NCI-H82 treated with DMSO at 0.1 percent for 48 hours (cell line): Measurements from ENCODE around the gene SH3BP2.
A peak's percentile ranks its signal among the peaks of the same experiment; 100 is the strongest.
"Not testable (repeated sequence)": the region's sequence is repeated elsewhere in the genome, so short reads cannot be mapped to it uniquely, and the experiment has no call there.

Experiments used
- DNase-seq: peaks from one replicate; lab custom pipeline; 2025; ENCODE audit not compliant: unreplicated experiment; lab: John Stamatoyannopoulos, UW

Gene SH3BP2

DNA sequence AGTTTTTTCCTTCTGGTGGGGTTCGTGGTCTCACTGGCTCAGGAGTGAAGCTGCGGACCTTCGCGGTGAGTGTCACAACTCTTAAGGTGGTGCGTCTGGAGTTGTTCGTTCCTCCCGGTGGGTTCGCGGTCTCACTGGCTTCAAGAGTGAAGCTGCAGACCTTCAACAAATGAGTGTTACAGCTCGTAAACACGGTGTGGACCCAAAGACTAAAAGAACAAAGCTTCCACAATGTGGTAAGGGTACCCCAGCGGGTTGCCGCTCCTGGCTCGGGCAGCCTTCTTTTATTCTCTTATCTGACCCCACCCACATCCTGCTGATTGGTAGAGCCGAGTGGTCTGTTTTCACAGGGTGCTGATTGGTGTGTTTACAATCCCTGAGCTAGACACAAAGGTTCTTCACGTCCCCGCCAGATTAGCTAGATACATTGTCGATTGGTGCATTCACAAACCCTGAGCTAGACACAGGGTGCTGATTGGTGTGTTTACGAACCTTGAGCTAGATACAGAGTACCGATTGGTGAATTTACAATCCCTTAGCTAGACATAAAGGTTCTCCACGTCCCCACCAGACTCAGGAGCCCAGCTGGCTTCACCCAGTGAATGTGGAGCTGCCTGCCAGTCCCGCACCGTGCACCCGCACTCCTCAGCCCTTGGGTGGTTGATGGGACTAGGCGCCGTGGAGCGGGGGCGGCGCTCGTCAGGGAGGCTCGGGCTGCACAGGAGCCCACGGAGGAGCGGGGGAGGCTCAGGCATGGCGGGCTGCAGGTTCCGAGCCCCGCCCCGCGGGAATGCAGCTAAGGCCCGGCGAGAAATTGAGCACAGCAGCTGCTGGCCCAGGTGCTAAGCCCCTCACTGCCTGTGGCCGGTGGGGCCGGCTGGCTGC is 30.2 kb upstream of the SH3BP2 start:
- not testable (repeated sequence) for DNase-seq

DNA sequence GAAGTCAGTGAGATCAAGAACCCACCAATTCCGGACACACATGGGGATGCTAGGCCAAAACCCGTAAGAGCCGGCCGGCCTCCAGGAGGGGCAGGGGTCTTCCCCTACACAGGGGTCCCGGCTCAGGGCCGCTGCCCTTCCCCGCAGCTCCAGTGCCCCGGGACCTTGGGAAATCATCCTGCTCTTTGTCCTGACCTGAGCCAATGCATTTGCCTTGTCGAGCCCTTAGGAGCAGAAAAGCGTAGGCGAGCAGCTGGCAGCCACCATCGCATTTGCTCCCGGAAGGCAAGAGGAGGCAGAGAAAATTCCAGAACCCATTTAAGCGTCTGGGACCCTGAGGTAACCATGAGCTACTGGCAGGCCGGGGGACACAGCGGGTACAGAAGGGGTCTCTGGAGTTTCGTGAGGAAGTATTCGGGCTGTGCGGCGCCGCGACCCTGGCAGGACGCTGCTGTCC is 29.3 kb upstream of the SH3BP2 start:
- no peak for DNase-seq

DNA sequence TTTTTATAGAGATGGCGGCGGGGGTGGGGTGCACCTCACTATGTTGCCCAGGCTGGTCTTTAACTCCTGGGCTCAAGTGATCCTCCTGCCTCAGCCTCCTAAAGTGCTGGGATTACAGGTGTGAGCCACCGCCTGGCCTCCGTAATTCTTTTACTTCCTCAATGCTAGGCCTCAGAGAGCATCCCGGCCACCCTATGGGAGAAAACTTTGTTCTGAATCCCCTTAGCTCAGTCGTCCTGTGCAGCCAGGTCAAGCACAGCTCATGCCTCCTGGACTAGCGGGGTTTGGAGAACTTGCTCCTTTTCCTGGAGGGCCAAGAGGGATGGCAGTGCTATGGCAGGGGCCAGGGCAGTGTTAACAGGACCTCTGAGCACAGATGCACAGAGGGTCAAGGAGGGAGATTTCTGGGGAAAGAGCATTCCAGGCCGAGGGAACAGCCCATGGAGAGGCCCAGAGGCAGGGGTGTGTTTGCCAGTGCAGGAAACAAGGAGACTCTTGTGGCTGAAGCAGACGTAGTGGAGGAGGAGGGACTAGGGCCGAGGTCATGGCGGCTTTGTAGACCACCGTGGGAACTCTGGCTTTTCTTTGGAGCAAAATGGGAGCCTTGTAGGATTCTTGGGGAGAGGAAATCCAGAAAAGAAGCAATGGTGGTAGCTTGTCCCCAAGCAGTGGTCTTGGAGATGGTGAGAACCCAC is 26.9 kb upstream of the SH3BP2 start:
- DNase-seq: no peak

- no peak for DNase-seq
Observed at GRCh38 chr4:2767046-2767704, 25.7 kb upstream of the SH3BP2 start.

DNA sequence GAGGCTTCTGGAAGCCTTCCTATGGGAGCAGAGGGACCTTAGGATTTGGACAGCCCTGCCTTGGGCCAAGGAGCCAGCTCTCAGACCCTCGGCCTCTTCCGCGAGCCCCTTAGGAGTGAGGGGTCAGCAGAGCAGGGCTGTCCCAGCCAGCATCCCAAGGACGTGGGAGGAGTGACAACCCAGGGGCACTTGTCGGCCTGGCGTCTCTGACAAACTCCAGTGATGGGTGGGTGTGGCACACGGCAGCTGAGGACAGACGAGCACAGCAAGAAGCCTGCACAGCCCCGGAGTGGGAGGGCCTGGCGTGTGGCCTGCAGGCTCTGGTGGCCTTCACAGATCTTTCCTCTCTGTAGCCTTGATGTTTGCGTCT is 25.2 kb upstream of the SH3BP2 start:
- DNase-seq: no peak

GRCh38 chr4:2768124-2768523 is 24.8 kb upstream of the SH3BP2 start:
- DNase-seq: no peak

DNA sequence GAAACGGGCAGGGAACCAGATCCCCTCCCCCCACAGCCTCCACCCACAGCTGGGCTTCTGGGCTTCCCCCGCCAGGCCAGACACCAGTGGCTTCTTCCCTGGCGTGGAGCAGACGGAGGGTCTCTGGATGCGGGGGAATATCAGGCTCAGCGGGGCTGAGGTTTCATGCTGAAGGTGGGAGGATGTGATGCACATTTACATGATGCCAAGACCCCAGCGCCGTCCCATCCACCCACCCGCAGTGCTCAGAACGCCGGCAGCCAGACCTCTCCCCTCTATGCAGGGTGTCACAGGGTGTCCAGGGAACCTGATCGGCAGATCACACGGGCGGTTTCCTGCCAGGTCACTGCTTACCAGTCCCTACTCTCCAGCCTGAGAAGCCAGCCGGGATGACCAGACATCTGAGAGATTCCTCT is 24.0 kb upstream of the SH3BP2 start:
- no peak for DNase-seq

DNA sequence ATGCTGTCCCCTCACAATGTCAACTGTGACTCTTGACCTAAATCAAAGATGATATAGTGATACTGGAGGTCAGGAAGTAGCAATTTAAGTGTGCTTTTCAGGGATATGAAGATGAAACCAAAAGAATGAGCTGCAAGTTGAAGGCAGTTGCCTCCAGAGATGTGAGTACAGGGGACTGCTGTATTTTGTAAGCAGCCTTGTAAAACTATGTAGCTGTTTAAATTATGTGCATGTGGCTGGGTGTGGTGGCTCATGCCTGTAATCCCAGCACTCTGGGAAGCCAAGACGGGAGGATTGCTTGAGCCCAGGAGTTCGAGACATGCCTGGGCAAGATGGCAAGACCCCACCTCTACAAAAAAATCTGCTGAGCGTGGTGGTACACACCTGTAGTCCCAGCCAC is 21.6 kb upstream of the SH3BP2 start:
- DNase-seq: no peak

- not testable (repeated sequence) for DNase-seq
Observed at GRCh38 chr4:2780643-2781042, 12.2 kb upstream of the SH3BP2 start.

GRCh38 chr4:2781911-2782310 is 11.0 kb upstream of the SH3BP2 start:
- no peak for DNase-seq

DNA sequence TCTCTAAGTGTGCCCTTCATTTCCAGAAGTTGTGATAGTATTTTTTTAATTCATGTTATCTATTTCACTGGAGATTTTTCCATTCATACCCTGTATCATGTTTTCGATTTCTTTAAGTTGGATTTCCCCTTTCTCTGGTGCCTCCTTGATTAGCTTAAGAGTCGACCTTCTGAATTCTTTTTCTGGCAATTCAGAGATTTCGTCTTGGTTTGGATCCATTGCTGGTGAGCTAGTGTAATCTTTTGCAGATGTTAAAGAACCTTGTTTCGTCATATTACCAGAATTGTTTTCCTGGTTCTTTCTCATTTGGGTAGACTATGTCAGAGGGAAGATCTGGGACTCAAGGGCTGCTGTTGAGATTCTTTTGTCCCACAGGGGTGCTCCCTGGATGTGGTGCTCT is 9.1 kb upstream of the SH3BP2 start:
- DNase-seq: no peak

- DNase-seq: peak; percentile 37
Observed at GRCh38 chr4:2785613-2786012, 7.3 kb upstream of the SH3BP2 start.

GRCh38 chr4:2786152-2786671 is 6.7 kb upstream of the SH3BP2 start:
- DNase-seq: no peak

- no peak for DNase-seq
Observed at GRCh38 chr4:2786794-2787229, 6.1 kb upstream of the SH3BP2 start.

DNA sequence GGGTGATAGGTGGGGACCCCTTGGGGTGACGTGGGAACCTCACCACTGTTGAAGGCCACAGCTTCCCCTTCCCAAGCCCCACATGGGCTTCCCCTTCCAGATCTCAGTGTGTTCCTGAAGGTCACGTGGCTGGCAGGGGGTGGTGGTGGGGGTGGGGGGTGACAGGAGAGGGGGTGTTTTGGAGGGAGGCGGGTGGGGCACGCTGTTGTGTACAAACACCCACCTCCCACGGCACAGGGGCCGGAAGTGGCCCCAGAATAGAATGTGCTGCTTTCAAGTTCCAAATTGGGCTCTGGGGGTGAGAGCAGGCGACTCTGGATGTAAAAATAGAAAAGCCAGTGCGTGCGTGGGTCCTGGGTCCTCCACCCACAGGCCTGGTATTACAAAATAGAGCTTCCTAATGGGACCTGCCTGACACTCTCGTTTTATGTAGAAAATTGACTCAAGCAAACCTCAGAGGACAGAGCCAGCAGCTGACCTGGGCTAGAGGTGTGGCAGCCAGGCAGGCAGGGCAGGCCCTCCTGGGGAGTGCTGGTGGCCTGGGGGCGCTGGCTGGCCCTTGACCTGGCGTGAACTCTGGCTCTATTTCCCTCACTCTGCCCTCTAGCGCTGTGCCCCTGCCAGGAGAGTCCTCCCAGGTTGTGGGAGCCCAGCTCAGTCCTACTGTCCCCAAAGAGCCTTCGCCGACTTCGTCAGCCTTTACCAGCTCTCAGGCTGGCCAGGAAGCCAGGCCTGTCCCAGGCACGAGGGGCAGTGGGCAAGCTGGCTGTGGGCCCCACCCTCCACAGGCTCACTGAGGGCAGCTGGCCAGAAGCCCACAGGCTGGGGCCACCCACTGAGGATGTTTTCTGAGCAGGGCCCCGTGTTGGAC is 5.4 kb upstream of the SH3BP2 start:
- DNase-seq: no peak

- no peak for DNase-seq
Observed at GRCh38 chr4:2788101-2788500, 4.8 kb upstream of the SH3BP2 start.

GRCh38 chr4:2788532-2789103 is 4.3 kb upstream of the SH3BP2 start:
- no peak for DNase-seq

DNA sequence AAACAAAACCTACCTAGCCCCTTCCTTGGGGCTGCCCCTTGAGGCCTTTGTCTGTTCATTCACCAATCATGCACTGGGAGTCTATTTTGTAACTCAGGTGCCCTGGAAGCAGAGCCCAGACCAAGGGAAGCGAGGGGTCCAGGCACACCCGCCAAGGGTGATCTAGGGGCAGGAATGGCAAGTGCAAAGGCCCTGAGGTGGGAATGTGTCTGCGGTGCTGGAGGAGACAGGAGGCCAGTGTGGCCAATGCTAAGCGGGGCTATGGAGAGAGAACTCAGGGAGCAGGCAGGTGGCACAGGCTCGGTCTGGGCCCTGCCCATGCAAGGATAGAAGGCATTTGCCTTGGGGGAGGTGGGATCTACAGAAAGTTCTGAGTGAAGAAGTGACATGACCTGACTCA is 3.5 kb upstream of the SH3BP2 start:
- no peak for DNase-seq

- no peak for DNase-seq
Observed at GRCh38 chr4:2789793-2790582, 2.9 kb upstream of the SH3BP2 start.
